ENCODE measurements around the gene UBQLN4. TPM values are rescaled to one million over a fixed set of nuclear protein-coding genes. Genes with fewer than 3 reads are reported as not detected.

Gene UBQLN4
- total RNA-seq, 6 donors from 2014 or later: 22.2 to 39.8 (median 24.5) TPM

DNA sequence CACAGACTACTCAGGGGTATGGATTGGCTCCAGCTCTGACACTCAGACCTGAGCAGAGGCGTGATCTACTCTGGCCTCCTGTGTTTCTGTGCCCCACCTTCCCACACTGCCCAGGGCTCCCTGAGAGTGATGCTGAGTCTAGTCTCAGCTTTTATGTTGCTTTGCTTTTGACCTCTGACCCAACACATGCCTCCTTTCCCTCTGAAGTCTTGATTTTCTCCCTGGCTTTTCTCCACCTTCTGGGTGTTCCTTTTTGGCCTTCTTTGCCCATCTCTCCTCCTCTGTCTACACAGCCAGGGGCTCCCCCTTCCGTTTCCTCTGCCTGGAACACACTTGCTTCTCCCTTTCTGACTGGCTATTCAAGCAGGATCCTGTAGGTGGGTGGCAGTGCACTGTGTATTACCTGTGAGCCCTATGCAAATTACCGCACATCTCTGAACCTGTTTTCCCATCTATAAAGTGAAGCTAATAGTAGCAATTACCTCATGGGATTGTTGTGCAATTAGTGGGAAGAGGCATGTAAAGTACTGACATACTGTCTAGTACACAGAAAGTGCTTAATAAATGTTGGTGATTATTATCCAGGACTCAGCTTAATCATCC, 42.4 kb upstream of the UBQLN4 start:
- ATAC-seq (ENCODE audit: low FRiP score in 2 of 2): peak in 1 of 2 donors; percentile 2

DNA sequence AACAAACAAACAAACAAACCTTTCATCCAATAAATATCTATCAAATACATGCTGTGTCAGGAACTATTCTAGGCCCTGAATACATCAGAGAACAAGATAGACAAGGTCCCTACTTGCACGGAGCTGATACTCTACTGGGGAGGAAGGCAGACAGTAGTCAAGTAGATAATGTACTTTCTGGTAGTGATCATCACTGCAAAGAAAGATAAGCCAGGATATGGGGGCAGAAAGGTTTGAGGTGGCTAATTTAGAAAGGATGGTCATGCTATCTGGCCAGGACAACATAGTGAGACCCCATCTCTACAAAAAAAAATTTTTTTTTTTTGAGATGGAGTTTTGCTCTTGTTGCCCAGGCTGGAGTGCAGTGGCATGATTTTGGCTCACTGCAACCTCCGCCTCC, 38.0 kb upstream of the UBQLN4 start:
- TF ChIP-seq POLR2A (IDR thresholded peaks at IDR 0.05) (no peak), POLR2AphosphoS5 (IDR thresholded peaks at IDR 0.05) (no peak), EP300 (IDR thresholded peaks at IDR 0.05) (no peak)
- TF ChIP-seq, protein P1, sequence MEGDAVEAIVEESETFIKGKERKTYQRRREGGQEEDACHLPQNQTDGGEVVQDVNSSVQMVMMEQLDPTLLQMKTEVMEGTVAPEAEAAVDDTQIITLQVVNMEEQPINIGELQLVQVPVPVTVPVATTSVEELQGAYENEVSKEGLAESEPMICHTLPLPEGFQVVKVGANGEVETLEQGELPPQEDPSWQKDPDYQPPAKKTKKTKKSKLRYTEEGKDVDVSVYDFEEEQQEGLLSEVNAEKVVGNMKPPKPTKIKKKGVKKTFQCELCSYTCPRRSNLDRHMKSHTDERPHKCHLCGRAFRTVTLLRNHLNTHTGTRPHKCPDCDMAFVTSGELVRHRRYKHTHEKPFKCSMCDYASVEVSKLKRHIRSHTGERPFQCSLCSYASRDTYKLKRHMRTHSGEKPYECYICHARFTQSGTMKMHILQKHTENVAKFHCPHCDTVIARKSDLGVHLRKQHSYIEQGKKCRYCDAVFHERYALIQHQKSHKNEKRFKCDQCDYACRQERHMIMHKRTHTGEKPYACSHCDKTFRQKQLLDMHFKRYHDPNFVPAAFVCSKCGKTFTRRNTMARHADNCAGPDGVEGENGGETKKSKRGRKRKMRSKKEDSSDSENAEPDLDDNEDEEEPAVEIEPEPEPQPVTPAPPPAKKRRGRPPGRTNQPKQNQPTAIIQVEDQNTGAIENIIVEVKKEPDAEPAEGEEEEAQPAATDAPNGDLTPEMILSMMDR (IDR thresholded peaks at IDR 0.05): no peak
- Histone ChIP-seq H3K9me3 (no peaks in the 10 kb centered on the region), H3K27me3 (no peaks in the 10 kb centered on the region), H3K4me3 (no peak overlapping the region), H3K27ac (no peak overlapping the region), H3K4me1 (peaks cover 7 to 31% (median 21%) of the 10 kb centered on the region in 4 donors), H3K36me3 (no peaks in the 10 kb centered on the region)
- ATAC-seq (ENCODE audit: low FRiP score in 2 of 2) (no peak), DNase-seq (no peak)
- WGBS, 2 donors: 74 to 89% methylated on average over 2 of the region's 2 CpGs

More for the DNA sequence above, 42.4 kb upstream of the UBQLN4 start:
- peaks cover 15 to 26% (median 18%) of the 10 kb centered on the region in 4 donors for H3K4me1 ChIP-seq
- H3K9me3 ChIP-seq: no peaks in the 10 kb centered on the region
- no peaks in the 10 kb centered on the region for H3K36me3 ChIP-seq
- no peak for DNase-seq
- H3K27ac ChIP-seq: peak overlapping the region in 3 of 4 donors; percentile 15 to 68 (median 34)
- 80 to 87% methylated on average over 3 of the region's 3 CpGs for WGBS, 2 donors
- H3K27me3 ChIP-seq: no peaks in the 10 kb centered on the region
- TF ChIP-seq POLR2AphosphoS5 (IDR thresholded peaks at IDR 0.05): no peak
- no peak for TF ChIP-seq POLR2A (IDR thresholded peaks at IDR 0.05)
- TF ChIP-seq, protein P1 (IDR thresholded peaks at IDR 0.05): no peak
- no peak for TF ChIP-seq EP300 (IDR thresholded peaks at IDR 0.05)
- H3K4me3 ChIP-seq: no peak overlapping the region

DNA sequence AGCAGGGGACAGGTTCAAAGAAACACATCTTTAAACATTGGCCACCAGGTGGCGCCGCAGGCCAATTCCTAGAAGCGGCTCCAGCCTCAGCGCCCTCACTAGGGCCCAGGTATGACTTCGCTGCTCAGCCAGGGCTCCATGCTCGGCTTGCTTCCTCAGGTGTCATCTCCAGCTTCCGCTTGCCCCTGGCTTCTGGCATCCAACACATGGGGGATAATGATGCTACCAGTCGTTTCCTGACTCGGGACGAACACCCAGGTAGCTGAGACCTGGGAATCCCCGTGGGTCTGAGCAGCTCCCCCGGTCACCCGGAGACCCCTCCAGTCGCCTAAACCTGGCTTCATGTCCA, 37.2 kb upstream of the UBQLN4 start:
- no peaks in the 10 kb centered on the region for H3K36me3 ChIP-seq
- peak overlapping the region in 1 of 4 donors; percentile 39 for H3K27ac ChIP-seq
- H3K4me3 ChIP-seq: no peak overlapping the region
- 41 to 88% methylated on average over 6 to 14 of the region's 14 CpGs for WGBS, 2 donors
- no peaks in the 10 kb centered on the region for H3K27me3 ChIP-seq
- TF ChIP-seq POLR2A (IDR thresholded peaks at IDR 0.05): no peak
- no peak for TF ChIP-seq POLR2AphosphoS5 (IDR thresholded peaks at IDR 0.05)
- TF ChIP-seq, protein P1 (IDR thresholded peaks at IDR 0.05): peak; percentile 67 to 91 (median 86)
- TF ChIP-seq EP300 (IDR thresholded peaks at IDR 0.05): no peak
- H3K9me3 ChIP-seq: no peaks in the 10 kb centered on the region
- H3K4me1 ChIP-seq: peaks cover 0 to 30% (median 19%) of the 10 kb centered on the region in 4 donors
- peak; percentile 88 to 90 for ATAC-seq (ENCODE audit: low FRiP score in 2 of 2)
- DNase-seq: peak; percentile 81 to 89

DNA sequence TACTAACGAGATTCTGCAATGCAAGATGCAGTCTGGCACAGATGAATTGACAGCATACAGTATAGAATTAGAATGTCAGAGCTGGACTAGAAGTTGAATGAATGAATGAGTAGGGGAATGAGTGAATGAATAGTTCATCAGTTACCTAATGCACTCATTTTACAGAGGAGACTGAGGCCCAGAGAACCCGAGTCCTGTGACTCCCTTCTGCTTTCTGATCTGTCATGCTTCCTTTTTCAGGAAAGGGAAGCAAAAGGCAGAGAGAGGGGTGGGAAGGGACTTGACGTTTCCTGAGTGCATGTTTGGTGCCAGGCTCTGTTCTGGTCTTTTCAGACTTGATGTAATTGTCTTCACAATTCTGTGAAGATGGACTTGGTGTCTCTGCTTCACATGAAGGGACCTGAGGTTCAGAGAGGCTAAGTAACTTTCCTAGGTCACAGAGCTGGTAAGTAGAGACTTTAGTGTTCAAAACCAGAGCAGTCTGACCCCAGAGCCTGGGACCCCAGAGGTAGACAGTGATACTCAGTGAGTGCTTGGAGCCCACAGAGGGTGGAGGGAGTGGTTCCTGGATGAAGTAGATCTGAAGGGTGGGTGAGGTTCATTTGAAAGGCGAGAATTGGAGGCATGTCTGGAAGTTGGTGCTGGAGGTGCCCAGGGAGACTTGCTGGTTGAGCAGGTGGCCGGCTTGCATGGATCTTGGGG, 36.7 kb upstream of the UBQLN4 start:
- 30% methylated on average over 5 of the region's 5 CpGs for WGBS, 2 donors
- H3K4me1 ChIP-seq: peaks cover 0 to 29% (median 19%) of the 10 kb centered on the region in 4 donors
- H3K9me3 ChIP-seq: no peaks in the 10 kb centered on the region
- no peak for TF ChIP-seq POLR2AphosphoS5 (IDR thresholded peaks at IDR 0.05)
- TF ChIP-seq, protein P1 (IDR thresholded peaks at IDR 0.05): no peak
- TF ChIP-seq EP300 (IDR thresholded peaks at IDR 0.05): no peak
- no peak for TF ChIP-seq POLR2A (IDR thresholded peaks at IDR 0.05)
- no peaks in the 10 kb centered on the region for H3K36me3 ChIP-seq
- H3K4me3 ChIP-seq: no peak overlapping the region
- peak in 1 of 2 donors; percentile 35 for DNase-seq
- ATAC-seq (ENCODE audit: low FRiP score in 2 of 2): peak in 1 of 2 donors; percentile 74
- H3K27me3 ChIP-seq: no peaks in the 10 kb centered on the region
- peak overlapping the region in 1 of 4 donors; percentile 47 for H3K27ac ChIP-seq
